ENCODE measurements around the gene EID2. TPM values are rescaled to one million over a fixed set of nuclear protein-coding genes. Genes with fewer than 3 reads are reported as not detected.

Gene EID2
- total and polyA plus RNA-seq, 2 of the 13 experiments (the other 11 are each of a cell fraction or from before 2014, with no cell fraction given), result 3.7 to 14.1 TPM

DNA sequence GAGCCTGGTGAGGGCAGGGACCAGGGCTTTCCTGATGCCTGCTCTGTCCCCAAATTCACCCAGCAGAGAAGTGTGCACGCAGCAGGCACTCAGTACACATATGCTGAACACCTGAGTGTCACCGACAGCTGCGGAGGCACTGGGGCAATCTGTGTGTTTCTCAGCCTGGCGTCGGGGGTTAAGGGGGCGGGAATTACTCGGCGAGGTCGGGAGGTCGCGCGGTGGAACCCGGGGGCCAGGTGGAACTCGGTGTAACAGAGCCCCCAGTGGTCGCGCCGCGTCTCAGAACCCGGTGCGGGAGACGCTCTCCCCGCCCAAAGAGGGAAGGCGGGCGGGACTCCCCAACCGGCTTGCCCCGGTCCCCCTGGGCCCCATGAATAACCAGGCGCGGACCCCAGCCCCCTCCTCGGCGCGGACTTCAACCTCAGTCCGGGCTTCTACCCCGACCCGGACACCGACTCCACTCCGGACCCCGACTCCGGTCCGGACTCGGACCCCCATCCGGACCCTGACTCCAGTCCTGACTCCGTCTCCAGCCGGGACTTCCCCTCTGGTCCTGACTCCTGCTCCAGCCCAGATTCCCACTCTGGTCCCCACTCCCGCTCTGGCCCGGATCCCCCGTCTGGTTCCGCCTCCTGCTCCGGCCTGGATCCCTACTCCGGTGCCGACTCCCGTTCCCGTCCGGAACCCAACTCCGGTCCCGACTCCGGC lies 25.0 kb downstream of the EID2 start, which contains the start of gene SELENOV (continued):
- TF ChIP-seq, protein P1, sequence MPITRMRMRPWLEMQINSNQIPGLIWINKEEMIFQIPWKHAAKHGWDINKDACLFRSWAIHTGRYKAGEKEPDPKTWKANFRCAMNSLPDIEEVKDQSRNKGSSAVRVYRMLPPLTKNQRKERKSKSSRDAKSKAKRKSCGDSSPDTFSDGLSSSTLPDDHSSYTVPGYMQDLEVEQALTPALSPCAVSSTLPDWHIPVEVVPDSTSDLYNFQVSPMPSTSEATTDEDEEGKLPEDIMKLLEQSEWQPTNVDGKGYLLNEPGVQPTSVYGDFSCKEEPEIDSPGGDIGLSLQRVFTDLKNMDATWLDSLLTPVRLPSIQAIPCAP (CRISPR knock-in tag; IDR thresholded peaks at IDR 0.05; ENCODE audit: low read depth), result no peak
- TF ChIP-seq ZNF512B (CRISPR knock-in tag; IDR thresholded peaks at IDR 0.05; ENCODE audit: borderline replicate concordance), result no peak
- TF ChIP-seq ZNF333 (CRISPR knock-in tag; IDR thresholded peaks at IDR 0.05; ENCODE audit: borderline replicate concordance), result no peak
- 0 out of 2 replicates have a peak, but pooled peaks have one; percentile 8 for TF ChIP-seq ZNF138 (CRISPR knock-in tag; IDR thresholded peaks at IDR 0.05; ENCODE audit: low read depth)
- 0 out of 2 replicates have a peak, but pooled peaks have one; percentile 54 for TF ChIP-seq ZNF543 (CRISPR knock-in tag; IDR thresholded peaks at IDR 0.05)
- TF ChIP-seq, protein P2, sequence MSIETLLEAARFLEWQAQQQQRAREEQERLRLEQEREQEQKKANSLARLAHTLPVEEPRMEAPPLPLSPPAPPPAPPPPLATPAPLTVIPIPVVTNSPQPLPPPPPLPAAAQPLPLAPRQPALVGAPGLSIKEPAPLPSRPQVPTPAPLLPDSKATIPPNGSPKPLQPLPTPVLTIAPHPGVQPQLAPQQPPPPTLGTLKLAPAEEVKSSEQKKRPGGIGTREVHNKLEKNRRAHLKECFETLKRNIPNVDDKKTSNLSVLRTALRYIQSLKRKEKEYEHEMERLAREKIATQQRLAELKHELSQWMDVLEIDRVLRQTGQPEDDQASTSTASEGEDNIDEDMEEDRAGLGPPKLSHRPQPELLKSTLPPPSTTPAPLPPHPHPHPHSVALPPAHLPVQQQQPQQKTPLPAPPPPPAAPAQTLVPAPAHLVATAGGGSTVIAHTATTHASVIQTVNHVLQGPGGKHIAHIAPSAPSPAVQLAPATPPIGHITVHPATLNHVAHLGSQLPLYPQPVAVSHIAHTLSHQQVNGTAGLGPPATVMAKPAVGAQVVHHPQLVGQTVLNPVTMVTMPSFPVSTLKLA (IDR thresholded peaks at IDR 0.05), result no peak
- TF ChIP-seq MAZ (IDR thresholded peaks at IDR 0.05; ENCODE audit: borderline replicate concordance, low read depth, low read length), result no peak
- 0 out of 2 replicates have a peak, but pooled peaks have one; percentile 24 for TF ChIP-seq MAZ (CRISPR knock-in tag; IDR thresholded peaks at IDR 0.05; ENCODE audit: low read depth)
- 0 out of 2 replicates have a peak, but pooled peaks have one; percentile 15 for TF ChIP-seq KDM5B (CRISPR knock-in tag; IDR thresholded peaks at IDR 0.05; ENCODE audit: borderline replicate concordance)
- TF ChIP-seq HNF4G (IDR thresholded peaks at IDR 0.05; ENCODE audit: borderline replicate concordance, low read depth, low read length), result peak; percentile 40; the same call in 1 of the 2 replicates
- no peak for TF ChIP-seq HNF4G (CRISPR knock-in tag; IDR thresholded peaks at IDR 0.05; ENCODE audit: borderline replicate concordance, low read depth)
- TF ChIP-seq CREBL2 (CRISPR knock-in tag; IDR thresholded peaks at IDR 0.05; ENCODE audit: borderline replicate concordance), result no peak
- peak; percentile 43; the same call in 1 of the 2 replicates for TF ChIP-seq HDAC1 (CRISPR knock-in tag; IDR thresholded peaks at IDR 0.05)
- TF ChIP-seq ZNF652 (CRISPR knock-in tag; IDR thresholded peaks at IDR 0.05; ENCODE audit: borderline replicate concordance, low read depth), result no peak
- peak; percentile 98 for TF ChIP-seq PRDM15 (CRISPR knock-in tag; IDR thresholded peaks at IDR 0.05)
- TF ChIP-seq PHF20 (CRISPR knock-in tag; IDR thresholded peaks at IDR 0.05), result peak; percentile 38; the same call in 1 of the 2 replicates
- no peak for TF ChIP-seq TSC22D2 (CRISPR knock-in tag; IDR thresholded peaks at IDR 0.05; ENCODE audit: borderline replicate concordance)
- peak; percentile 82 for TF ChIP-seq ZNF777 (CRISPR knock-in tag; IDR thresholded peaks at IDR 0.05)

Measured in HepG2 (cell line).